Left cardiac atrium (tissue), 4 donors: Measurements from ENCODE around the gene COX8C. TPM values are rescaled to one million over a fixed set of nuclear protein-coding genes. Genes with fewer than 3 reads are reported as not detected.

ENCODE experiments used
- ATAC-seq, 2 donors: fragments of 200-7000 bp; cut with Tn5 transposase; one replicate each; pipeline ENCODE4 v1.9.1; 2020; ENCODE audit warnings: mild to moderate bottlenecking in 2 of 2, moderate library complexity in 2 of 2
- DNase-seq: peaks from one replicate; pipeline ENCODE4 v3.0.0-alpha.2; 2020
- intact Hi-C, 2 donors: fragments of 100-400 bp; cut with DNase I; formaldehyde crosslinking; loops; one replicate each; pipeline versions ENCODE4 v1.14.1 to v1.15.1; 2022 to 2023
- total RNA-seq, 2 donors: library from RNA; stranded (reverse); fragmentation: NEBNext Ultra II Directional; extraction: Animal tissue kit (Norgen Biotek cat#: 25700); gene quantifications; one replicate each; pipeline ENCODE4 v1.2.1, GENCODE V29; 2021
- donor health status: DM: no; HTN: yes; CAD: no.
- donor health status: DM: no; HTN: yes; CAD: no; lungs with severe emphysema.
- donor health status: DM: yes; HTN: yes; CAD: no.
- donor health status: Dilated cardiomyopathy.

The COX8C gene
- total RNA-seq, 2 donors from 2014 or later = not detected

DNA sequence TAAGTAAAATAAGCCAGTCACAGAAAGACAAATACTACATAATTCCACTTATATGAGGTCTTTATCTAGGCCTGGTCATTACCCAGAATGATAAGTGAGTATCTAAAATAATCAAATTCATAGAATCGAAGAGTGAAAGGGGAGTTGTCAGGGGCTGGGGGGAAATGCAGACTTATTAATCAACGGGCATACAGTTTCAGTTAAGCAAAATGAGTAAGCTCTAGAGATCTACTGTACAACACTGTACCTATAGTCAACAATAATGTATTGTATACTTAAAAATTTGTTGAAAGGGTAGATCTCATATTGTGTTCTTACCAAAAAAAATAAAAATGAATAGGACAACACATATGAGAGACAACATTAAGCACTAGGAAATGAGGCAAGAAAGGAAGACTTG, 27.5 kb upstream of the COX8C start:
- intact Hi-C loops = no loop called here
- DNase-seq (no peak), ATAC-seq (no peak)

DNA sequence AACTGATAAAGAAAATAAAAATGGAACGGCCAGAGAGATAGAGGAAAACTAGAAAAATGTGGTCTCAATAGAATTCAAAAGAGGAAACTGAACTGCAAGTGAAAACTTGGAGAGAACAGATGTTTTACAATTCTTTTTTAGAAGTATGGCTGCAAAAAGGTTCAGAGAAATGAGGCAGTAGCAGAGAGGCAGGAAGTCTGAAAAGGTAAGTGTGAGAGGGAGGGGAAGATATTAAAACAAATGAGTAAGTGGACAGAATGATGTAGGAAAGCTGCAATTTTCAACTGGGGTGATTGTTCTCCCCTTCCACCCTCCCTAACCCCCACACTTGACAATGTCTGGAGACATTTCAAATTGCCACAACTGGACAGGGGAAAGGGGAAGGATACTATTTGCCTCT, 27.0 kb upstream of the COX8C start:
- ATAC-seq (no peak), DNase-seq (no peak)
- intact Hi-C loops = no loop called here

DNA sequence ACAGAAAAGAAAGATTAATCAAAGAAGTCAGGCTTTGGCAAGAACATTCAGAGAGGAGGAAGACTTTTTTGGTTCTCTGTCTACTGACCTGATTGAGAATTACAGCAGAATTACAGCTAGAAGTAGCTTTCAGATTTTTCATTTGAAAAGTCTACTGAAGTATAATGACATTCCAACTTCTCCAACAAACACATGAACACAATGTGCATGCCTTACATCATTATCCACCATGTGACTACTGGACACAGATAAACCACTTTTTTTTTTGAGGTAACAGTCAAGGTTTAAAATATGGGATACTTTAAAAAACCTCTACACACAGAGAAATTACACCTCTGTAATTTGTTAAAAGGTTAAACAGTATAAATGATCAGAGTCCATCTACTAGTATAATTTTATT, 26.5 kb upstream of the COX8C start:
- no peak for ATAC-seq
- no peak for DNase-seq
- intact Hi-C loops = no loop called here

DNA sequence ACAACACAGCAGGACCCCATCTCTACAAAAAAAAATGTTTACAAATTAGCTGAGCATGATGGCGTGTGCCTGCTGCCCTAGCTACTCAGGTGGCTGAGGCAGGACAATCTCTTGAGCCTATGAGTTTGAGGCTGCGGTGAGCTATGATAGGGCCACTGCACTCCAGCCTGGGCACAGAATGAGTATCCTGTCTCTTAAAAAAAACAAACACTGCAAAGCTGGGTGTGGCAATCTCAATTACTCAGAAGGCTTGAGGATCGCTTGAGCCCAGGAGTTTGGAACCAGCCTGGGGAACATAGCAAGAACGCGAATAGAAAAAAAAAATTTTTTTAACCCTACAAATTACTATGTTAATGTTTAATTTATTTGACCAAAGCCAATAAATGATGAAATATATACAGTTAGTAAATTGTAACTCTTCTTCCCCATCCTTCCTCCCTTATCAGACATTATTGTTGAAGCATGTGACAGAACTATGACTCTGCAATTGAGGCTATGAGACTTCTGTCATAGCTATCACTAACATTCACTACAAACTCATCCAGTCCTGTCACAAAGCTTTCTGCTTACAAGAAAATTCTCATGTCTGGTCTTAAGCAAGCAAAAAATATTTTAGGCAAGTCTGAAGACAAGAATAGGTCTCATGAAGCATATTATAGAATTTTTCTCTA, 23.9 kb upstream of the COX8C start:
- intact Hi-C loops = no loop called here
- no peak for ATAC-seq
- DNase-seq = no peak

DNA sequence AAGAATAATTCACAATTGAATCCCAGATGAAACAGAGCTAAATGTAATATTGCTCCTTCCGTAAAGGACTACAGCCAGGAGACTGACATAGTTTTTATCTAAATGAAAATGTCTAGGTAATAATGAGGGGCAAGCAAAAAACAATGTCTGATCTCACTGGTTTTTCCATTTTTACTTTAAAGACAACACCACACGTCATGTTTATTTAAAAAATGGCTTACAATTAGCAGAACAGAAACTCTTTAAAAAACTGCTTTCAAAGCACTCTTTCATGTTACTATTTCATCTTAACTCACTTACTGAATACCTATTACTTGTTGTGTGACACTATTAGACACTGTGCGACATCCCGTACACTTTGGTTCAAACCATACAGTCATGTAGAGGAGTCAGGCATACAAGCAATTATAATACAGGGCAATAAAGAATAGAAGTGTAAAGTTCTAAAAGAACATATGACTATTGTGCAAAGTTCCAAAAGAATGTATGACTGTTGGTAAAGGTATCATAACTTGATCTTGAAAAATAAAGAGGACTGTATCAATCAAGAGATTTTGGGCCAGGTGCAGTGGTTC, 23.3 kb upstream of the COX8C start:
- no peak for DNase-seq
- ATAC-seq = no peak
- intact Hi-C loops = no loop called here

DNA sequence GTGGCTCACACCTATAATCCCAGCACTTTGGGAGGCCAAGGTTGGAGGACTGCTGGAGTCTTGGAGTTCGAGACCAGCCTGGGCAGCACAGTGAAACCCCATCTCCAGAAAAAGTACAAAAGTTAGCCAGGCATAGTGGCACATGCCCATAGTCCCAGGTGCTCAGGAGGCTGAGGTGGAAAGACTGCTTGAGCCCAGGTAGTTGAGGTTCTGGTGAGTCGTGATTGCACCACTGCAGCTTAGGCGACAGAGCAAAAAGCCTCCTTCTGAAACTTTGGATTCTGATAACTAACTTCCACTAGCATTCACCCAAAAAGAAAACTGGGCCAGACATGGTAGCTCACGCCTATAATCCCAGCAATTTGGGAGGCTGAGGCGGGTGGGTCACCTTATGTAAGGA, 20.8 kb upstream of the COX8C start:
- DNase-seq (no peak), ATAC-seq (no peak)
- intact Hi-C loops = no loop called here

DNA sequence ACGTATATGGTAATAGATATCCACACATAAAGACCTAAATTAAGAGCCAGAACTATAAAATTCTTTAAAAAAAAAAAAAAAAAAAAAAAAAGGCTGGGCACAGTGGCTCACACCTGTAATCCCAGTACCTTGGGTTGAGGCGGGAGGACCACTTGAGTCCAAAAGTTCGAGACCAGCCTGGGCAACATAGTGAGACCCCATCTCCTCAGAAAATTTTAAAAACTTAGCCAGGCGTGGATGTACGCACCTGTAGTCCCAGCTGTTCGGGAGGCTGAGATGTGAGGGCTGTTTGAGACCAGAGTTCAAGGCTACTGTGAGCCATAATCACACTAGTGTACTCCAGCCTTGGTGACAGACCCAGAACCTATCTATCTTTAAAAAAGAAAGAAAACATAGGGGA, 18.4 kb upstream of the COX8C start:
- no peak for DNase-seq
- intact Hi-C loops = no loop called here
- ATAC-seq = no peak

DNA sequence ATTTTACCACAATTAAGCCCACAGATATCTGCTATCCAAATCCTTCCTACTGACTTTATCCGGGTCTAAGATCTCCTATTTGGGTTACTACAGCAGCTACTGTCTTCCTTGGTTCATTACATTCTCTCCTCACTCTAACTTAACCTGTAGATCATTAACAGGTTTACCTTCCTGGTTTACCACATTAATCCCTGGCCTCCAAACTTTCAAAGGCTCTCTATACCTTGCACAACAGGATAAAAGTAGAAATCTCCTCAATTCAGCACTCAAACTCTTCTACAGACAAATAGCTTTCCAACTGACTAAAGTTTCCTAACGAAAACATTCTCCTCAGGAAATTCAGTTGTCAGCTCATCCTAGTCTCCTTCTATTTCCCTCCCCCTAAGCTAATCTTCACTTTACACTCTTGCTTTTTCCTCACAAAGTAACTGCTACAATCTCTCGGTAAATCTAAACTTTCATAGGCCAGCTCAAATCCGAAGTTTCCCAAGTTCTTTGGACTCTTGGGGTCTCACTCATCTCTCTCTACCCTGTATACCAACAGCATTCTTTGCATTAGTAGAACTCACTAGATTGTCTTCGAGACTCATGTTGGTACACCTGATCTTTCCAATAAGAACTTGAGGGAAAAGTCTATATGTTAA, 16.9 kb upstream of the COX8C start:
- ATAC-seq (no peak), DNase-seq (no peak)
- intact Hi-C loops = no loop called here

DNA sequence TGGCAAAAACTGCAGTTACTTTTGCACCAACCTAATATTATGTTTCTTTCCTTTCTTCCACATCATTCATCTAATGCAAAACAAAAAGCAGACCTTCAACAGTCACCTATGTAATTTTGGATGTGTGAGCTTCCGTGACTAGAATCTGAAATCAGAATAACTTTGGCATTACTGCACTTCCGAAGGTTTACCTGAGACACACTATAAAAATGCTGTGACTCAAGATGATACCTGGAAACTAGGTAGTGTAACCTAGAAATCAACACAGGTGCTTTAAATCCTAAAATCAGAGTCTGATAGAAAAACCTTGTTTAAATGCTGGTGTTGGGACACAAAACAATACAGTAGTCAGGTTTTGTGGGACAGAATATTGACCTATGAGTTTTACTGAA, 16.4 kb upstream of the COX8C start:
- intact Hi-C loops = no loop called here
- DNase-seq (no peak), ATAC-seq (no peak)

DNA sequence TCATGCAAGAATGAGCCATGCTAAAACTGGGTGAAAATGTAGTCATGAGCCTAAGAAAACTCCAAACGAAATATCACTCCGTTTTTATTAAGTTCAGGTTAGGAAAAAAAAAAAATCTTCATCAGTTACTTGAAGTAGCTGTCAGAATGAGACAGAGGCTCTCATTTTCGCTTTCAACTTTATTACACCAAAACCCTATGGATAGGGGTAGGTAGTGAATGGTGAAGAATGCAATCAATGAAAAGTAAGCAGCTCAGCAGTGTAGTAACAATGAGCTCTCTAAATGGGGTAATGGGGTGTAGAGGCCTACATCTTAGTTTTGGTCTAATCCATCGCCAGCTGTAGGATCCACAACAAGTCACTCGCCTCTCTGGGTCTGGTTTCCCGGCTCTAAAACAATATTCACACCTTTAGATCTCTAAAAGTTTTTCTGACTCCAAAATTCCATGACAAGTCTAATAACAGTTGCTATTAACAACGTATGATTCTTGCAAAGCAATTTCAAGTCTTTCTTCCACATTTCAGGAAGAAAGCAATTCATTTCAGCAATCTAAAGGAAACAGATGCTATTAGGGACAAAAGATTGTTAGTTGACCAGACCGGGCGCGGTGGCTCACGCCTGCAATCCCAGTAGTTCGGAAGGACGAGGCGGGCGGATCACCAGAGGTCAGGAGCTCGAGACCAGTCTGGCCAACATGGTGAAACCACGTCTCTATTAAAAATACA, 15.8 kb upstream of the COX8C start:
- intact Hi-C loops = no loop called here
- DNase-seq (peak; percentile 66), ATAC-seq (no peak)

DNA sequence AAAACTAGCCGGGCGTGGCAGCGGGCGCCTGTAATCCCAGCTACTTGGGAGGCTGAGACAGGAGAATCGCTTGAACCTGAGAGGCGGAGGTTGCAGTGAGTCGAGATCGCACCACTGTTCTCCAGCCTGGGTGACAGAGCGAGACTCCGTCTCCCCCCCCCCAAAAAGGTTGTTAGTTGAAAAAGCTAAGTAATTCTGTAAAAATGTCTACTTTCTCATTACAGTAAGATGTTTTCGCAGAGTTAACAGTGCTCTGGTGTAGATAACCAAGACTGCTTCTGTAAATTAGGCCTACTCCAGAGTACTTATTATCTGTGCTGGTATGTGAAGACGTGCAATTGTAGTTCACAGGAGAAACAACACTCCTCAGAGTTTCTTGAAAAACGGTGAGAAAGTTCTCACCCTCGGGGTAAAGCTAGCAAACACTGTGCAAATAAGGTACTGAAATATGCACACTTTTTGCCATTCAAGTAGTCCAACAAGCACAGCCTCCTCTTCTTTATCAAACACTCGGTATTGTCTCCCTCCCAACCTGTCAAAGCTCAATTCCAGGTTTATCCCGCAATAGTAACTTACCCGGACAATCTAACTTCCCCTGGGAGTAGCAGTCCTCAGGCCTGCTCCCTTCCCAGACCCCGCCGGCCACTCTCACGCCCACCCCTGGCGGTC, 15.1 kb upstream of the COX8C start:
- DNase-seq = no peak
- no peak for ATAC-seq
- intact Hi-C loops = no loop called here

DNA sequence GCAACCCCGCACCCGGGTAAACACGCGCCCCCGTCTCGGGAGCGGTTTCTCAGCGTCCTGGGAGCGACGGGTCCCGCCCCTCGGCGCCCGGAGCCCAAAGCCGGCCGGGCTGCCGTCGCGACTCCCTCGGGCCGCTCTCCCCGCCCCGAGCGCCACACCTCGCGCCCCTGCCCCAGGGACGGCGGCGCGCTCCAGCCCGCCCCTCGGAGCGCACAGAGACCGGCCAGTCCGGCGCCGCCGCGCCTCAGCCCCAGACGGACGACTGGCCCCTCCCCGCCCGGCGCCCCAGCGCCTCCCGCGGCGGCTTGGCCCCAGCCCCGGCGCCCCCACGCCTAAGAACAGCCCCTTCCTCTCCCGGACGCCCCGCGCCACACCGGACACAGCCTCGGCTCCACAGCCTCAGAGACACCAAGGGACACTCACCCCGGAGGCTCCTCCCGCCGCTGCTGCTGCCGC, 14.6 kb upstream of the COX8C start:
- DNase-seq (peak; percentile 73), ATAC-seq (peak; percentile 85 to 90)
- intact Hi-C loops = no loop called here

DNA sequence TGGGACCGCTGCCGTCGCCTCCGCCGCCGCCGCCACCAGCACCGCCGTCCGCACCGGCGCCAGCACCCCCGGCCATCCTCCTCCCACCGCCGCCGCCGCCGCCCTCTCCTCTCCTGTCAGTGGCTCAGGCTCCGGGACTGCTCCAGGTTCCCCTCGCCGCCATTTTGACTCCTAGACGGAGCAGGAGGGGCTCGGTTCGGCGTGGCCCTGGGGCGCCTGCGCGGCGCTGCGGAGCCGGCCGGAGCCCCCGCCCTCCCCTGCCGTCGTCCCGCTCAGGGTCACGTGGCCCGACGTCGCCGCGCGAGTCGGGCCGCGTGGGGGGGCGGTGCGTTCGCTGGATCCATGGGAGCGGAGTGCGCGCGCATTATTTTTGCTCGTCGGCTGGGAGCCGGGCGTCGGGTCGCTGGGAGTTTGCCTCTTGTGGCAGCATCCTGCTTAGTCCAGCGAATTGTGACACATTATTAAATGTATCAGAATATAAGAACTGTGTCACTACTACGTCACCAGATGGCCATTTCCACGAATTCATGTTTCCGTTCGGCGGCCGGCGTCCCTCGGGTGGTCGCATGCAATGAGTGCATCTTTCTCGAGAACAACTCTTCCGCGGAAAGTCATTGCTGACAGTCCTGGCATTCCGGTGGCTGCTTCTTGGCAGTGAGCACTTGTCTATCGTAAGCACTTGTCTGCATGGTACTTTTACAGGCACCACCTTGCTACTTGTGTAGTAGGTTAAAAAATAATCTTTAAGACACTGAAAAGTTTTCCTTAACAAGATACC, 13.9 kb upstream of the COX8C start, which contains the start of gene BTBD7:
Gene BTBD7, minus strand, starts transcription at position 184 of the 778 bp plus-strand sequence. CDS start 36,985 bp downstream, outside the sequence.
- ATAC-seq = peak; percentile 98 to 99
- intact Hi-C loops = no loop called here

DNA sequence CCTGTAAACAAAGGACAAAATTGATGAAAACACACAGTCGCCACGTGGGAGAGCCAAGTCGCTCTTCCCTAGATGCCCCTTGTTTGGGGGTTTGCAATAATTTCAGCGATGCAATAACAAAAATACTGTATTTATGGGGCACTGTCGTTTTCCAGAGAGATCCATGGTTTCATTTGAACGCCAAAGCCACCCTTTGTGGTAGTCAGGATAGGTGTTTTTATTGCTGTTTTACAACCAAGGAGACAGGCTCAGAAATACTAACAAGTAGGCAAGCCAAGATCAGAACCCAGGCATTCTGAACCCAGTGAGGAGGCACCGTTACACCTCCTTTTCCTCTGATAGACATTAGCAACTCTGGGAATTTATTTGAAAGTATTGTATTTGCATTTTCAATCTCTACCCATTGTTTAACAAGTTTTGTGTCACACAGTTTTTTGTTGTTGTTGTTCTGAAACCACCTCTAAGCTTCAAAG, 13.3 kb upstream of the COX8C start:
- intact Hi-C loops = no loop called here
- DNase-seq = no peak
- no peak for ATAC-seq

More for the DNA sequence above, 13.9 kb upstream of the COX8C start, which contains the start of gene BTBD7:
- peak; percentile 97 for DNase-seq

DNA sequence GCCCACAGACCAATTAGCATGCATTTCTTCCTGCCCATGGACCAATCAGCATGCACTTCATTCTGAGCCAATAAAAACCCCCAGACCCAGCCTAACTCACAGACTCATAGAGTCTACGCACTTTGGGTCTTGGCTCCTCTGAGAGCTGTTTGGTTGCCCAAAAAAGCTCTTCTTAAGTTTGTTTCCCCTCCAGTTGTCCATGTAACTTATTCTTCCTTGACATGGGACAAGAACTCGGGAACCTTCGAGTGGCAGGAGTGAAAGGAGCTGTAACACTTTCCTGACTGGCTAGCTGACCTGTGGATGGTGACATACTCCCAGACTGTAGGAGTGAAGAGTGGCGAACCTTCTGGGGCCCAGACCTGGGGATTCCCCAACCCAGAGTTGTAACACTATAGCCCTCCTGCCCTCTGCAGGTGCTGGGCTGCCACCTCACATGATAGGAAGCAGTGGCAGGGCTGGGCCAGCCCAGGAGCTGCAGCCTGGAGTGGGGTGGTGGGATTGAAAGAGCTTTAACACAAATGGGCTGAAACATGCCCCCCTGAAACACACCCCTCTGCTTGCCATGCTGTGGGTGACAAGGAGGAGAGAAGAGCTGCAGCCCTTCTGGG, 9.7 kb upstream of the COX8C start:
- no peak for DNase-seq
- no peak for ATAC-seq
- intact Hi-C loops = no loop called here

DNA sequence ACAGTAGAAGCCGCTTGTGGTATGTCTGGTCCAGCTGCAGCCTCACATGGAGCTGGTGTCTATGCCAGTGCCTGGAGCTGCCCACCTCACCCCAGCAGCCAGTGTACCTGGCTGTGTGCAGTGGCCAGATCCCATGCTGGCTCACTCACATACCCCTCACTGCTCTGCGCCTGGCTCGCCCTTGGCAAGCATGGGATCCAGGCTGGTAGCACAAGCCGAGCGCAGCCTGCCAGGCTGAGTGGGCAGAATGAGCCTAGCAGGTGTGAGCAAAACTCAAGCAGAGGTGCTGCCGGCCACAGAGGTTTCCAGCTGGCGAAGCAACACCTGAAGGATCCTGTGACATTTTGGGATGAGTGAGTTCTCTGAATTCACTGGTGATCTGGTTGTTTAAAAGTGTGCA, 9.1 kb upstream of the COX8C start:
- no peak for DNase-seq
- ATAC-seq = no peak
- intact Hi-C loops = no loop called here

DNA sequence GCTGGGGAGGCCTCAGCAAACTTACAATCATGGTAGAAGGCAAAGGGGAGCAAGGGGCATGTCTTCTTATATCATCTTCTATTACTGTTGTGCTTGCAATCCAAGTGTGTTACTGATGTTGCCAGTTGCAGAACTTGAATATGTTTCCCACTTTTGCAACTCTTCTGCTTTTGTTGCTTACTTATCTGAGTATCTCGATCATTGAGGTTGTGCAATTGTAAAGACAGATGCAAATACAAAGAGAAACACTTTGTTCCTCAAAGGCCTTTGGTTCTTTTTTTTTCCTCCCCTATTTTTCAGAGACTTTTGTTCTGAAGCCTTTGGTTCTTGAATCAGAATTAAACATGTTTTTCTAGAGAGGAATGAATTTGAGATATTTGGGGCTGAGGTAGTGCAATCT, 3.7 kb upstream of the COX8C start:
- ATAC-seq (no peak), DNase-seq (no peak)
- intact Hi-C loops = no loop called here

DNA sequence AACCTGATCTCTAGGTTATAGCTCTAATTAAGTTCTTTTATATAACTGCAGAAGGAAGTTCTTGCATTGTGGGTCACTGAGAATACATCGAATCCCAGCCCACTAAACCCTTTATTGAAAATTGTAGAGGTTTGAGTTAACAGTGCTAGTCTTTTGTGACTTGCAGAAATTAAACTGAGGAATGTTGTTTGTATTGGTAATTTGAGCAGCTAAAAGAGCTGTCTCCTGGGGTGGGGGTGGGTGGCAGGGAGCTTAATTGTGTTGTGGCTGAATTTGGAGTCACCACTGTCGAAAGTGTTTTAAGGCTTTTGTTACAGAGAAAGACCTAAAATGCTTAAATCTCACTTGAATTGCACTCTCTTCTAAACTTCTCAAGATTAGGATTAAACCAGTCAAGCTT, 3.2 kb upstream of the COX8C start:
- intact Hi-C loops = no loop called here
- no peak for ATAC-seq

More for the DNA sequence above, 3.2 kb upstream of the COX8C start:
- no peak for DNase-seq
